ENCODE data around the gene RASGRP4. TPM values are rescaled to one million over a fixed set of nuclear protein-coding genes. Genes with fewer than 3 reads are reported as not detected.
A peak's percentile ranks its signal among the peaks of the same experiment; 100 is the strongest.

RASGRP4 gene
- total and polyA plus RNA-seq, 2 experiments from 2014 or later, result not detected

DNA sequence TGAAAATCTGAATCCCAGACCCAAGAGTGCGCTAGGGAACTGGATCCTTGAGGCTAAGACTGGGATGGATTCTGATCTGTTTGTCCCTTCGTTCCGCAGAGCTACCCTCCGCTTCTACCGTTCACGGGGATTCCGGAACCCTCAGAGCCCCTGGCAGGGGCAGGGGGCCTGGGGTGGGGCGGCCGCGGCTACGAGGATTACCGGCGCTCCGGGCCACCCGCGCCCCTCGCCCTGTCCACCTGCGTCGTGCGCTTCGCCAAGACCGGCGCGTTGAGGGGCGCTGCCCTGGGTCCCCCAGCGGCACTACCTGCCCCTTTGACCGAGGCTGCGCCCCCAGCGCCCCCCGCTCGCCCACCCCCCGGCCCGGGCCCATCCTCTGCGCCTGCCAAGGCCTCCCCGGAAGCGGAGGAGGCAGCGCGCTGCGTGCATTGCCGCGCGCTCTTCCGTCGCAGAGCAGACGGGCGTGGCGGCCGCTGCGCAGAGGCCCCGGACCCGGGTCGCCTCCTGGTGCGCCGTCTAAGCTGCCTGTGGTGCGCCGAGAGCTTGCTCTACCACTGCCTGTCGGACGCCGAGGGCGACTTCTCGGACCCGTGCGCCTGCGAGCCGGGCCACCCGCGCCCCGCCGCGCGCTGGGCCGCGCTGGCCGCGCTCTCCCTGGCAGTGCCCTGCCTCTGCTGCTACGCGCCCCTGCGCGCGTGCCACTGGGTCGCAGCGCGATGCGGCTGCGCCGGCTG is 30.5 kb downstream of the RASGRP4 start:
- H3K79me2 ChIP-seq (ENCODE audit: insufficient read depth), result no peaks in the 10 kb centered on the region
- H3K27ac ChIP-seq, result no peak overlapping the region
- H3K4me2 ChIP-seq (ENCODE audit: unreplicated experiment), result no peak overlapping the region
- TF ChIP-seq EZH2 (IDR thresholded peaks at IDR 0.05; ENCODE audit: insufficient read depth, poor library complexity, severe bottlenecking) (no peak), EZH2phosphoT487 (IDR thresholded peaks at IDR 0.05; ENCODE audit: insufficient read depth, low read depth) (no peak)
- DNase-seq, result no peak
- H3F3A ChIP-seq (ENCODE audit: insufficient read depth), result 0 out of 2 replicates have a peak, but pooled peaks cover 10% of the 10 kb centered on the region
- H3K4me1 ChIP-seq (ENCODE audit: insufficient read depth), result peaks cover 14% of the 10 kb centered on the region
- no peaks in the 10 kb centered on the region for H3K27me3 ChIP-seq (replicated peaks; ENCODE audit: insufficient read depth)
- no peaks in the 10 kb centered on the region for H3K36me3 ChIP-seq (ENCODE audit: low read depth)
- no peaks in the 10 kb centered on the region for H3K9me2 ChIP-seq (ENCODE audit: insufficient read depth)
- WGBS, 2 experiments (ENCODE audit: low coverage in 1 of 2, low lambda C conversion rate in 2 of 2, missing lambda C conversion rate in 2 of 2), result 48 to 58% methylated on average over 47 to 86 of the region's 86 CpGs
- in situ Hi-C loops (cut with MboI), result no loop called here
- H3K4me3 ChIP-seq, result no peak overlapping the region
- no peak overlapping the region for H2AFZ ChIP-seq
- no peak overlapping the region for H3K9ac ChIP-seq
- H3K9me3 ChIP-seq (ENCODE audit: low read depth), result no peaks in the 10 kb centered on the region
- no peaks in the 10 kb centered on the region for H4K20me1 ChIP-seq (ENCODE audit: insufficient read depth)

DNA sequence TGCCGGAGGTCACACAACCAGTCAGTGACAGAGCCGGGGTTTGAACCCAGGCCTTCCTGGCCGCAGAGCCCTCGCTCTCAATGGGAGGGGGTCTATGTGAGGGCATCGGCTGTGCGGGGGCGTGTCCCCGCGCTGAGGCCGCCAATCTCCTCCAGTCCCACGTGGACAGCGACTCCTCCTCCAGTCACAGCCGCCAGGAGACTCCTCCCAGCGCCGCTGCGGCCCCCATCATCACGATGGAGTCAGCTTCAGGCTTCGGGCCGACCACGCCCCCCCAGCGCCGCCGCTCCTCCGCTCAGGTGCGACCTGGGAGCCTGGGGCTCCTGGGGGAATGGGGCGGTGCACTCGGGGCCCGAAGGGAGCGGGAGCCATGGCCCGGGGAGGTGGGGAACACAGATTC is 31.5 kb downstream of the RASGRP4 start:
- Histone ChIP-seq H3K27ac (no peak overlapping the region), H3K4me1 (ENCODE audit: insufficient read depth) (peaks cover 14% of the 10 kb centered on the region), H3K27me3 (replicated peaks; ENCODE audit: insufficient read depth) (no peaks in the 10 kb centered on the region), H3K9me2 (ENCODE audit: insufficient read depth) (no peaks in the 10 kb centered on the region), H3K9me3 (ENCODE audit: low read depth) (no peaks in the 10 kb centered on the region), H3K9ac (no peak overlapping the region), H2AFZ (no peak overlapping the region), H3K79me2 (ENCODE audit: insufficient read depth) (no peaks in the 10 kb centered on the region), H3K36me3 (ENCODE audit: low read depth) (no peaks in the 10 kb centered on the region), H4K20me1 (ENCODE audit: insufficient read depth) (no peaks in the 10 kb centered on the region), H3F3A (ENCODE audit: insufficient read depth) (0 out of 2 replicates have a peak, but pooled peaks cover 10% of the 10 kb centered on the region), H3K4me3 (no peak overlapping the region), H3K4me2 (ENCODE audit: unreplicated experiment) (no peak overlapping the region)
- peak; percentile 37 for DNase-seq
- no peak for TF ChIP-seq EZH2 (IDR thresholded peaks at IDR 0.05; ENCODE audit: insufficient read depth, poor library complexity, severe bottlenecking)
- no peak for TF ChIP-seq EZH2phosphoT487 (IDR thresholded peaks at IDR 0.05; ENCODE audit: insufficient read depth, low read depth)
- in situ Hi-C loops (cut with MboI), result no loop called here
- 38 to 40% methylated on average over 30 of the region's 30 CpGs for WGBS, 2 experiments (ENCODE audit: low coverage in 1 of 2, low lambda C conversion rate in 2 of 2, missing lambda C conversion rate in 2 of 2)

DNA sequence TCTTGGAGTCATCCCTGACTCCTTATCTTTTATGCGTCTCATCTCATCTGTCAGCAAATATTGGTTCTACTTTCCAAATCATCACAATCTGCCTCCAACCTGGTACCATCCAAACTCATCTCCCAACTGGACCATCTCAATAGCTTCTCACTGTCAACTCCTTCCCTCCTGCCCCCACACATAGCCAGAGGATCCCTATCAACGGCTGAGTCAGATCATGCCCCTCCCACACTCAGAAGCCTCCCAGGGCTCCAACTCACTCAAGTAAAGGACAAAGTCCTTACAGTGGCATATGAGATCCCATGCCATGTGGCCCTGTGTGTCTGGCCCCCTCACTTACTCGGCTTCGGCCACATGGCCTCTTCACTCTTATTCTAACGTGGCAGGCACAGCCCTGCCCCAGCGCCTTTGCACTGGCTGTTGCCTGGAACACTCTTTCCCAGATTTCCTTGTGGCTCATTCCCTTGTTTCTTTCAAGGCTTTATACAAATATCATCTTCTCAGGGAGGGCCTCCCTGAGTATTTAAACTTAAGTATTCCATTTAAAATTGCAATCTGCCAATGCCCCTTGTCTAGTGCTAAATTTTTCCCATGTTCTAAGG is 33.2 kb downstream of the RASGRP4 start:
- H3K79me2 ChIP-seq (ENCODE audit: insufficient read depth), result no peaks in the 10 kb centered on the region
- in situ Hi-C loops (cut with MboI), result no loop called here
- DNase-seq, result peak; percentile 80
- H3K9me3 ChIP-seq (ENCODE audit: low read depth), result no peaks in the 10 kb centered on the region
- 0 out of 2 replicates have a peak, but pooled peaks cover 10% of the 10 kb centered on the region for H3F3A ChIP-seq (ENCODE audit: insufficient read depth)
- no peak overlapping the region for H2AFZ ChIP-seq
- H3K4me1 ChIP-seq (ENCODE audit: insufficient read depth), result peaks cover 14% of the 10 kb centered on the region
- H3K27ac ChIP-seq, result no peak overlapping the region
- H3K27me3 ChIP-seq (replicated peaks; ENCODE audit: insufficient read depth), result no peaks in the 10 kb centered on the region
- H4K20me1 ChIP-seq (ENCODE audit: insufficient read depth), result no peaks in the 10 kb centered on the region
- H3K9me2 ChIP-seq (ENCODE audit: insufficient read depth), result no peaks in the 10 kb centered on the region
- no peaks in the 10 kb centered on the region for H3K36me3 ChIP-seq (ENCODE audit: low read depth)
- no peak overlapping the region for H3K4me2 ChIP-seq (ENCODE audit: unreplicated experiment)
- no peak overlapping the region for H3K9ac ChIP-seq
- TF ChIP-seq EZH2phosphoT487 (IDR thresholded peaks at IDR 0.05; ENCODE audit: insufficient read depth, low read depth) (no peak), EZH2 (IDR thresholded peaks at IDR 0.05; ENCODE audit: insufficient read depth, poor library complexity, severe bottlenecking) (no peak)
- H3K4me3 ChIP-seq, result no peak overlapping the region
- WGBS, 2 experiments (ENCODE audit: low coverage in 1 of 2, low lambda C conversion rate in 2 of 2, missing lambda C conversion rate in 2 of 2), result 57 to 67% methylated on average over 6 of the region's 6 CpGs

DNA sequence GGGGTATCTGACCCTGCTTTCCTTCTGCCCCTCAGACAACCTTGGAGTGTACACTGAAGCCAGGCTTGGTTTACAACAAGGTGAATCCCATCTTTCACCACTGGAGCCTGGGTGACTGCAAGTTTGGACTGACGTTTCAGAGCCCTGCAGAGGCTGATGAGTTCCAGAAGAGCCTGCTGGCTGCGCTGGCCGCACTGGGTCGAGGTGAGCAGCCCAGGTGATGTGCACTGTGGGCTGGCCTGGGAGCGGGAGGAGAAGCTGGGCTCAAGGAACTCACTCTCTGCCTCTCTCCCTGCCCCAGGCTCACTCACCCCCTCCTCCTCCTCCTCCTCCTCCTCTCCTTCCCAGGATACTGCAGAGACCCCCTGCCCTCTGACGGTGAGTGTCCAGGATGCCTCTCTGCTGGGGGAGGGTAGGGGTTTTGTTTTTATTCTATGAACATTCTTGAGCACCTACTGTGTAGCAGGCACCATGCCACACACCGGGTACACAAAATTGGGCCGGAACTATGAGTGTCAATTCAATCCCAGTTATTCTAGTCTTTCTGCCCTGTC is 34.0 kb downstream of the RASGRP4 start:
- Histone ChIP-seq H3K79me2 (ENCODE audit: insufficient read depth) (no peaks in the 10 kb centered on the region), H3K27me3 (replicated peaks; ENCODE audit: insufficient read depth) (no peaks in the 10 kb centered on the region), H3K4me2 (ENCODE audit: unreplicated experiment) (no peak overlapping the region), H3K9me3 (ENCODE audit: low read depth) (no peaks in the 10 kb centered on the region), H4K20me1 (ENCODE audit: insufficient read depth) (no peaks in the 10 kb centered on the region), H3K9ac (no peak overlapping the region), H3F3A (ENCODE audit: insufficient read depth) (0 out of 2 replicates have a peak, but pooled peaks cover 10% of the 10 kb centered on the region), H2AFZ (no peak overlapping the region), H3K27ac (no peak overlapping the region), H3K4me3 (no peak overlapping the region), H3K36me3 (ENCODE audit: low read depth) (no peaks in the 10 kb centered on the region), H3K4me1 (ENCODE audit: insufficient read depth) (peaks cover 14% of the 10 kb centered on the region), H3K9me2 (ENCODE audit: insufficient read depth) (no peaks in the 10 kb centered on the region)
- no peak for DNase-seq
- TF ChIP-seq EZH2 (IDR thresholded peaks at IDR 0.05; ENCODE audit: insufficient read depth, poor library complexity, severe bottlenecking) (no peak), EZH2phosphoT487 (IDR thresholded peaks at IDR 0.05; ENCODE audit: insufficient read depth, low read depth) (no peak)
- in situ Hi-C loops (cut with MboI), result no loop called here
- WGBS, 2 experiments (ENCODE audit: low coverage in 1 of 2, low lambda C conversion rate in 2 of 2, missing lambda C conversion rate in 2 of 2), result 38 to 42% methylated on average over 8 of the region's 8 CpGs

All from GM23248 (cell line).